ENCODE results near the gene DHRS11. TPM values are rescaled to one million over a fixed set of nuclear protein-coding genes. Genes with fewer than 3 reads are reported as not detected.

Gene DHRS11
- total and polyA plus RNA-seq, 8 donors, result 9.3 to 13.7 (median 12.4) TPM

DNA sequence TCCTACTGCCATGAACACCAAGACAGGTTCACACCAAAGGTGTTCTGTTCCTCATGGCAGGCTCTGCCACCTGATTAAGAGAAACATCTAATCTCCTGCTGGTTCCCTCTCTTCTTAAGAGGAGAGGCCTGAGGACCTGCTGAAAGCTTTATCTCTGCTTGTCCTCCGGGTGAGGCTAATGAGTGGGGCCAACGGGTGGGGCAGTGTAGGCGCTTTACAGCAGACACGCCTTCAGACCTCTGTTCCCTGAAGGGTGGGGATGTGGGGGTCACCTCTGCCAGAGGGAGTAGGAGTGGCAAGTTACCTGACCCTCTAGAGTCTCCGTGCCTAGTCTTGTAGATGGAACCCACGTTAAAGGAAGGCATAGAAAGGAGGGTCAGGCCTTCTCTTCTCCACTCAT lies 5.5 kb downstream of the DHRS11 start:
- ATAC-seq, result no peak
- Histone ChIP-seq H3K4me3 (no peak overlapping the region), H3K27ac (no peak overlapping the region), H3K36me3 (no peaks in the 10 kb centered on the region), H3K4me1 (peaks cover 4 to 24% of the 10 kb centered on the region in 2 donors), H3K27me3 (peaks cover 0 to 9% of the 10 kb centered on the region in 2 donors), H3K9me3 (no peaks in the 10 kb centered on the region)
- no peak for DNase-seq
- TF ChIP-seq, protein P1, sequence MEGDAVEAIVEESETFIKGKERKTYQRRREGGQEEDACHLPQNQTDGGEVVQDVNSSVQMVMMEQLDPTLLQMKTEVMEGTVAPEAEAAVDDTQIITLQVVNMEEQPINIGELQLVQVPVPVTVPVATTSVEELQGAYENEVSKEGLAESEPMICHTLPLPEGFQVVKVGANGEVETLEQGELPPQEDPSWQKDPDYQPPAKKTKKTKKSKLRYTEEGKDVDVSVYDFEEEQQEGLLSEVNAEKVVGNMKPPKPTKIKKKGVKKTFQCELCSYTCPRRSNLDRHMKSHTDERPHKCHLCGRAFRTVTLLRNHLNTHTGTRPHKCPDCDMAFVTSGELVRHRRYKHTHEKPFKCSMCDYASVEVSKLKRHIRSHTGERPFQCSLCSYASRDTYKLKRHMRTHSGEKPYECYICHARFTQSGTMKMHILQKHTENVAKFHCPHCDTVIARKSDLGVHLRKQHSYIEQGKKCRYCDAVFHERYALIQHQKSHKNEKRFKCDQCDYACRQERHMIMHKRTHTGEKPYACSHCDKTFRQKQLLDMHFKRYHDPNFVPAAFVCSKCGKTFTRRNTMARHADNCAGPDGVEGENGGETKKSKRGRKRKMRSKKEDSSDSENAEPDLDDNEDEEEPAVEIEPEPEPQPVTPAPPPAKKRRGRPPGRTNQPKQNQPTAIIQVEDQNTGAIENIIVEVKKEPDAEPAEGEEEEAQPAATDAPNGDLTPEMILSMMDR (IDR thresholded peaks at IDR 0.05), result no peak
- intact Hi-C loops (cut with DNase I), result loop anchor here in 1 of 2 donors (10.0 kb wide), 1 partner anchor 62 kb away; the partner anchor contains the start of genes MYO19 and PIGW

DNA sequence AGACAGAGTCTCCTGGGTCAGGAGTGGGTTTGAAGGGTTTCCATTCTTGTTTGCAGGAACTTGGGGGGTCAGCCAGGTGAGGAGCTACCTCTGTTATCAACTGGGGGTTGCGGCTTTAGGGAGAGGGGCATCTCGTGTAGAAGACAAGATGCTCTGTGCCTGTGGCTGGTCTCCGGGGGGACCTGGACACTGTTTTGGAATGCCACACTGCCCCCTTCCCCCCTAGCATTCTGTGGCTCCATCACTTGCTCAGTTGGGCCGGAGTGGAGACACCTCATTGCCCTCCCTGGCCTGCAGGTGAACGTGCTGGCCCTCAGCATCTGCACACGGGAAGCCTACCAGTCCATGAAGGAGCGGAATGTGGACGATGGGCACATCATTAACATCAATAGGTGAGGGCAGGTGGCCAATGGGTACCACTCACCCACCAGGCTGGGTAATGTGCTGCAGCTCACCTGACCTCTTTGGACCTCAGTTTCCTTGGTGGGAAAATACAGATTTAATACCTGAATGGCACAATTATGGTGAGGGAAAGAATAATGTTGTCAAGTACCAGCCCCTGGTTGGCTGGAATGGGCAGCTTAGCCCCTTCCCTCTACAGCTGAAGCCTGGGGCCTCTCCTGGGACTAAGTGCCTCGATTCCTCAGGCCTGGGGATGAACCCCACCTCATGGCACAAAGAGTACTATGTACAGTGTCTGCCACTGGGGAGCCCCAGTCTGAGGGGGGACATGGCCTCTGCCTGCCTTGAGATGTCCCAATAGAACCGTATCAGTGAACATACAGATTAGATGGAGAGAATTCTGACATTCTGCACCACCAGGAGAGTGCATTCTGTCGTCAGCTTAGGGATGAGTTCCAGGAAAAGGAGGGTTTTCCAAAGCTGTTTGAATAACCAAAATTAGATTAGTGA lies 6.4 kb downstream of the DHRS11 start:
- Histone ChIP-seq H3K36me3 (no peaks in the 10 kb centered on the region), H3K27me3 (no peaks in the 10 kb centered on the region), H3K4me3 (no peak overlapping the region), H3K4me1 (peaks cover 13 to 25% of the 10 kb centered on the region in 2 donors), H3K27ac (no peak overlapping the region), H3K9me3 (no peaks in the 10 kb centered on the region)
- intact Hi-C loops (cut with DNase I), result loop anchor here in 1 of 2 donors (10.0 kb wide), 1 partner anchor 63 kb away; the partner anchor contains the start of genes MYO19 and PIGW
- TF ChIP-seq, protein P1 (IDR thresholded peaks at IDR 0.05), result no peak
- no peak for DNase-seq
- no peak for ATAC-seq

GRCh38 chr17:36598951-36599401 lies 7.3 kb downstream of the DHRS11 start:
- H3K27ac ChIP-seq, result no peak overlapping the region
- intact Hi-C loops (cut with DNase I), result loop anchor here in 1 of 2 donors (10.0 kb wide), 1 partner anchor 64 kb away; the partner anchor contains the start of genes MYO19 and PIGW
- TF ChIP-seq, protein P1 (IDR thresholded peaks at IDR 0.05), result no peak

GRCh38 chr17:36599546-36600250 lies 8.0 kb downstream of the DHRS11 start:
- no peaks in the 10 kb centered on the region for H3K36me3 ChIP-seq
- DNase-seq (no peak), ATAC-seq (no peak)
- H3K4me3 ChIP-seq, result no peak overlapping the region
- TF ChIP-seq, protein P1 (IDR thresholded peaks at IDR 0.05), result no peak
- H3K9me3 ChIP-seq, result no peaks in the 10 kb centered on the region
- intact Hi-C loops (cut with DNase I), result loop anchor here in 1 of 2 donors (10.0 kb wide), 1 partner anchor 65 kb away; the partner anchor contains the start of genes MYO19 and PIGW
- peaks cover 15 to 39% of the 10 kb centered on the region in 2 donors for H3K4me1 ChIP-seq
- no peaks in the 10 kb centered on the region for H3K27me3 ChIP-seq
- no peak overlapping the region for H3K27ac ChIP-seq

More at GRCh38 chr17:36598951-36599401, 7.3 kb downstream of the DHRS11 start:
- Histone ChIP-seq H3K4me1 (peaks cover 15 to 33% of the 10 kb centered on the region in 2 donors), H3K9me3 (no peaks in the 10 kb centered on the region), H3K36me3 (no peaks in the 10 kb centered on the region), H3K4me3 (no peak overlapping the region), H3K27me3 (no peaks in the 10 kb centered on the region)
- ATAC-seq (no peak), DNase-seq (no peak)
